Measurements from ENCODE around the gene RAD51B. TPM values are rescaled to one million over a fixed set of nuclear protein-coding genes. Genes with fewer than 3 reads are reported as not detected.
A peak's percentile ranks its signal among the peaks of the same experiment; 100 is the strongest.

RAD51B gene
- polyA plus RNA-seq, 1 donor (not counting 4 experiments of a cell fraction or from before 2014, with no cell fraction given) = 13.3 TPM

DNA sequence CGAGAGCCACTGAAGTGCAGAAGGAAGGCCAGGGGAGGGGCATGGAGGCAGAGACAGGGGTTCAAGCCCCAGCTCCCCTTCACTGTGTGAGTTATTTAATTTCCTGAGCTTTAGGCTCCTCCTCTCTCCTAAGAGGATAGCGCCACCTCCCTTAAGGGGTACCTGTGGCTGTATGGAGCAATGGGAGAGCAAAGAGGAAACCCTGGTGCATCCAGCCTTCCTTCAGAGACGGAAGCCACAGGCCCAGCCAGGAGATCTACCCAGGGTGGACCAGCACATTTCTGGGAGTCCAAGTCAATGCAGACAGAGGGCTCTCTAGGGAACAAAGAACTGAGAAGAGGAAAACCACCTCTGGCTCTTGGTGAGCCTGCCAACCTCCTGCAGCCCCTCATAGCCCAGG is 883.0 kb downstream of the RAD51B start:
- no peak overlapping the region for H3K4me3 ChIP-seq (ENCODE audit: control insufficient read depth in 2 of 3, extremely low read depth in 1 of 3, insufficient read depth in 2 of 3, low read depth in 1 of 3, low read length in 3 of 3)
- no peak overlapping the region for H3K9ac ChIP-seq (ENCODE audit: control insufficient read depth, extremely low read depth, insufficient read depth, low read length)
- no peak overlapping the region for H2AFZ ChIP-seq (ENCODE audit: control insufficient read depth, low read length)
- no peaks in the 10 kb centered on the region for H4K20me1 ChIP-seq (ENCODE audit: control insufficient read depth, extremely low read depth, insufficient read depth, low read length)
- no peaks in the 10 kb centered on the region for H3K9me1 ChIP-seq (ENCODE audit: control insufficient read depth, extremely low read depth, insufficient read depth, low read length)
- peak overlapping the region; percentile 76 for H3K27ac ChIP-seq (ENCODE audit: control insufficient read depth, insufficient read depth, low read length)
- no peaks in the 10 kb centered on the region for H3K36me3 ChIP-seq (ENCODE audit: control insufficient read depth in 2 of 2, extremely low read depth in 1 of 2, insufficient read depth in 2 of 2, low read length in 2 of 2)
- H3K4me2 ChIP-seq (ENCODE audit: control insufficient read depth, extremely low read depth, insufficient read depth, low read depth, low read length) = no peak overlapping the region
- H3K27me3 ChIP-seq (ENCODE audit: control insufficient read depth, extremely low read depth, insufficient read depth, low read length) = no peaks in the 10 kb centered on the region
- FAIRE-seq = no peak
- peaks cover 48% of the 10 kb centered on the region for H3K4me1 ChIP-seq (ENCODE audit: control insufficient read depth, extremely low read depth, insufficient read depth, low read length)
- H3K79me2 ChIP-seq (ENCODE audit: control insufficient read depth, insufficient read depth, low read length) = no peaks in the 10 kb centered on the region
- TF ChIP-seq, protein P1, sequence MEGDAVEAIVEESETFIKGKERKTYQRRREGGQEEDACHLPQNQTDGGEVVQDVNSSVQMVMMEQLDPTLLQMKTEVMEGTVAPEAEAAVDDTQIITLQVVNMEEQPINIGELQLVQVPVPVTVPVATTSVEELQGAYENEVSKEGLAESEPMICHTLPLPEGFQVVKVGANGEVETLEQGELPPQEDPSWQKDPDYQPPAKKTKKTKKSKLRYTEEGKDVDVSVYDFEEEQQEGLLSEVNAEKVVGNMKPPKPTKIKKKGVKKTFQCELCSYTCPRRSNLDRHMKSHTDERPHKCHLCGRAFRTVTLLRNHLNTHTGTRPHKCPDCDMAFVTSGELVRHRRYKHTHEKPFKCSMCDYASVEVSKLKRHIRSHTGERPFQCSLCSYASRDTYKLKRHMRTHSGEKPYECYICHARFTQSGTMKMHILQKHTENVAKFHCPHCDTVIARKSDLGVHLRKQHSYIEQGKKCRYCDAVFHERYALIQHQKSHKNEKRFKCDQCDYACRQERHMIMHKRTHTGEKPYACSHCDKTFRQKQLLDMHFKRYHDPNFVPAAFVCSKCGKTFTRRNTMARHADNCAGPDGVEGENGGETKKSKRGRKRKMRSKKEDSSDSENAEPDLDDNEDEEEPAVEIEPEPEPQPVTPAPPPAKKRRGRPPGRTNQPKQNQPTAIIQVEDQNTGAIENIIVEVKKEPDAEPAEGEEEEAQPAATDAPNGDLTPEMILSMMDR (optimal IDR thresholded peaks at IDR 0.05 in 1 of 3, IDR thresholded peaks at IDR 0.05 in 1 of 3, conservative IDR thresholded peaks at IDR 0.05 in 1 of 3; ENCODE audit: extremely low read depth in 1 of 3, insufficient read depth in 2 of 3, low read length in 3 of 3) = no peak
- no peak for TF ChIP-seq EZH2 (IDR thresholded peaks at IDR 0.05; ENCODE audit: low read length)
- peaks cover 4% of the 10 kb centered on the region for H3K9me3 ChIP-seq (ENCODE audit: control insufficient read depth, low read depth, low read length)
- dilution Hi-C loops (cut with MboI; ENCODE audit: extremely low pct_ligation_motif_present, low sequenced_read_pairs) = no loop called here
- DNase-seq (ENCODE audit: low read depth, low spot score) = no peak

DNA sequence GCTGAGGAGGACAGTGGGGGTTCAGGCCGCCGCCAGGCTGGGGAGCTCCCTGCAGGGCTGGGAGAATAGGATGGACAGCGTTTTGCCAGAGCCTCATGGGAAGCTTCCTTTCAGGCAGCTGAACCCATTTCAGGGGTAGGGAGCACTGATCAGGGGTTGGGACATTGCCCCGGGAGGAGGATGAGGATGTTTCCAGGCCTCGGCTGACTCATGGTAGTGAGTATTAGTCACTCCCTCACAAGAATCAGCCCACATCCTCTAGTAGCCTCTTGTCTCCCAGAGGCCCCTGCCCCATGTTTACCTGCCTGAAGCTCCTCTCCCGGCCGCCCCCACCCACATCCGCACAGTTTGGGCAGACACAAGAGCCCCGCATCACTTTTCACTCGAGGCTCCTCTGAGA is 883.5 kb downstream of the RAD51B start:
- H3K79me2 ChIP-seq (ENCODE audit: control insufficient read depth, insufficient read depth, low read length) = no peaks in the 10 kb centered on the region
- H2AFZ ChIP-seq (ENCODE audit: control insufficient read depth, low read length) = no peak overlapping the region
- H3K27me3 ChIP-seq (ENCODE audit: control insufficient read depth, extremely low read depth, insufficient read depth, low read length) = no peaks in the 10 kb centered on the region
- no peak overlapping the region for H3K4me3 ChIP-seq (ENCODE audit: control insufficient read depth in 2 of 3, extremely low read depth in 1 of 3, insufficient read depth in 2 of 3, low read depth in 1 of 3, low read length in 3 of 3)
- TF ChIP-seq EZH2 (IDR thresholded peaks at IDR 0.05; ENCODE audit: low read length) = no peak
- TF ChIP-seq, protein P1 (optimal IDR thresholded peaks at IDR 0.05 in 1 of 3, IDR thresholded peaks at IDR 0.05 in 1 of 3, conservative IDR thresholded peaks at IDR 0.05 in 1 of 3; ENCODE audit: extremely low read depth in 1 of 3, insufficient read depth in 2 of 3, low read length in 3 of 3) = no peak
- H3K4me2 ChIP-seq (ENCODE audit: control insufficient read depth, extremely low read depth, insufficient read depth, low read depth, low read length) = peak overlapping the region; percentile 18
- no peaks in the 10 kb centered on the region for H3K9me1 ChIP-seq (ENCODE audit: control insufficient read depth, extremely low read depth, insufficient read depth, low read length)
- DNase-seq (ENCODE audit: low read depth, low spot score) (peak; percentile 89), FAIRE-seq (peak; percentile 95)
- H3K27ac ChIP-seq (ENCODE audit: control insufficient read depth, insufficient read depth, low read length) = peak overlapping the region; percentile 76
- dilution Hi-C loops (cut with MboI; ENCODE audit: extremely low pct_ligation_motif_present, low sequenced_read_pairs) = no loop called here
- H3K4me1 ChIP-seq (ENCODE audit: control insufficient read depth, extremely low read depth, insufficient read depth, low read length) = peaks cover 48% of the 10 kb centered on the region
- H3K36me3 ChIP-seq (ENCODE audit: control insufficient read depth in 2 of 2, extremely low read depth in 1 of 2, insufficient read depth in 2 of 2, low read length in 2 of 2) = no peaks in the 10 kb centered on the region
- H3K9me3 ChIP-seq (ENCODE audit: control insufficient read depth, low read depth, low read length) = peaks cover 4% of the 10 kb centered on the region
- H4K20me1 ChIP-seq (ENCODE audit: control insufficient read depth, extremely low read depth, insufficient read depth, low read length) = no peaks in the 10 kb centered on the region
- H3K9ac ChIP-seq (ENCODE audit: control insufficient read depth, extremely low read depth, insufficient read depth, low read length) = peak overlapping the region; percentile 58

All from keratinocyte (primary cell).